ENCODE data around the gene LLPH.

DNA sequence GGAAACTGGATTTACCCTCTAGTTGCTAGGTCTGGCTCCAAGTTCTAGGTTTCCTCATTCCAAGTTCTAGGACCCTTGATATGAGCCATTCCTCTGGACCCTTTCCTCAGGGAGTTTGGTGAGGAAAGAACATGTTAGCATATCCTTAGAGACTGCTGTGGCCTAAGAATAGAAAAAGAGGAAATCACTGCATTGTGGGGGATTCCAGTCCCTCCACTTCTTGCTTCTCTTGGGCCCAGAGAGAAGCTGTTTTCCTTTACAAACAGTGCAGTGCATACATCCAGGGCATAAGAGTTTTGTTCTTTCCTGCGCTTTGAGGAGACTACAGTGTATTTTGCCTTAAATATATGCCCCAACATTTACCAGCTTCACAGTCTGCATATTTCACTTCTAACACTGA is 59.0 kb downstream of the LLPH start:
- TF ChIP-seq, protein P1, sequence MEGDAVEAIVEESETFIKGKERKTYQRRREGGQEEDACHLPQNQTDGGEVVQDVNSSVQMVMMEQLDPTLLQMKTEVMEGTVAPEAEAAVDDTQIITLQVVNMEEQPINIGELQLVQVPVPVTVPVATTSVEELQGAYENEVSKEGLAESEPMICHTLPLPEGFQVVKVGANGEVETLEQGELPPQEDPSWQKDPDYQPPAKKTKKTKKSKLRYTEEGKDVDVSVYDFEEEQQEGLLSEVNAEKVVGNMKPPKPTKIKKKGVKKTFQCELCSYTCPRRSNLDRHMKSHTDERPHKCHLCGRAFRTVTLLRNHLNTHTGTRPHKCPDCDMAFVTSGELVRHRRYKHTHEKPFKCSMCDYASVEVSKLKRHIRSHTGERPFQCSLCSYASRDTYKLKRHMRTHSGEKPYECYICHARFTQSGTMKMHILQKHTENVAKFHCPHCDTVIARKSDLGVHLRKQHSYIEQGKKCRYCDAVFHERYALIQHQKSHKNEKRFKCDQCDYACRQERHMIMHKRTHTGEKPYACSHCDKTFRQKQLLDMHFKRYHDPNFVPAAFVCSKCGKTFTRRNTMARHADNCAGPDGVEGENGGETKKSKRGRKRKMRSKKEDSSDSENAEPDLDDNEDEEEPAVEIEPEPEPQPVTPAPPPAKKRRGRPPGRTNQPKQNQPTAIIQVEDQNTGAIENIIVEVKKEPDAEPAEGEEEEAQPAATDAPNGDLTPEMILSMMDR (IDR thresholded peaks at IDR 0.05; ENCODE audit: insufficient read depth, low read length, poor library complexity, severe bottlenecking): no peak
- no peak for TF ChIP-seq EZH2phosphoT487 (conservative IDR thresholded peaks at IDR 0.05; ENCODE audit: low read length)

Data from SU-DHL-6 (cell line).